GM21360 (cell line): ENCODE data around the gene RHOF.

ENCODE experiments used
- ATAC-seq: cut with Tn5 transposase; IDR thresholded peaks from one replicate; pipeline ENCODE4 v1.9.1; 2021; ENCODE audit warnings: mild to moderate bottlenecking, moderate library complexity; ENCODE audit not compliant: unreplicated experiment

RHOF gene

GRCh38 chr12:121820056-121820455 is 26.6 kb upstream of the RHOF start:
- no peak for ATAC-seq

DNA sequence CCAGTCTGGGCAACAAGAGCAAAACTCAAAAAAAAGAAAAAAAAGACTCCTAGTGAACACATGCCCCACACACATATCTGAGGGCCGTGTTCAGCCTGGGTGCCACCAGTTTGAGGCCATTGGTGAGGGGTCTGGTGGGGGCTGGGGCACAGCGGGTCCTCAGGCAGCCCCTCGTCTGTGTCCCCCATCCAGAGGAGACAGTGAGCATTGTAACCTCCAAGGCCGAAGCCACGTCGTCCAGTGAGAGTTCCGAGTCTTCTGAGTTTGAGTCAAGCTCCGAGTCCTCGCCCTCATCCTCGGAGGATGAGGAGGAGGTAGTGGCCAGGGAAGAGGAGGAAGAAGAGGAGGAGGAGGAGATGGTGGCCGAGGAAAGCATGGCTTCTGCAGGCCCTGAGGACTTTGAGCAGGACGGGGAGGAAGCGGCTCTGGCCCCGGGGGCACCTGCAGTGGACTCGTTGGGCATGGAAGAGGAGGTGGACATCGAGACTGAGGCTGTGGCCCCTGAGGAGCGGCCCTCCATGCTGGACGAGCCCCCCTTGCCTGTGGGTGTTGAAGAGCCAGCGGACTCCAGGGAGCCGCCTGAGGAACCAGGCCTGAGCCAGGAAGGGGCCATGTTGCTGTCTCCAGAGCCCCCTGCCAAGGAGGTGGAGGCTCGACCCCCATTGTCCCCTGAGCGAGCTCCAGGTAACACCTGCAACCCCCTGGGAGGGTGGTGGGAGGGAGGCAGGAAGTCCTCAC is 25.9 kb upstream of the RHOF start:
- no peak for ATAC-seq

DNA sequence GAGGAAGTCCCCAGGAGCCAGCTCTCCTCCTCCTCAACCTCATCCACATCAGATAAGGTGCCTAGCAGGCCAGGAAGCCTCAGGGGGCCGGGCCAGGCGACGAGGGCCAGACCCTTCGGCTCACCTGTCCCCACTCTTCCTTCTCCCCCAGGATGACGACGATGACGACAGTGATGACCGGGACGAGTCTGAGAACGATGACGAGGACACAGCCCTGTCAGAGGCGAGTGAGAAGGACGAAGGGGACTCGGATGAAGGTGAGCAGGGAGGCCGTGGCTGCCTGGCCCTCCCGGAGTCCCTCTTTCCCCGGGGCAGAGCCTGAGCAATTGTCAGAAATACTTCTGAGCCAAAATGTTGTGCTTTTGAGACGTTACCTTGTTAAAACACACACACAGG is 24.2 kb upstream of the RHOF start:
- no peak for ATAC-seq

DNA sequence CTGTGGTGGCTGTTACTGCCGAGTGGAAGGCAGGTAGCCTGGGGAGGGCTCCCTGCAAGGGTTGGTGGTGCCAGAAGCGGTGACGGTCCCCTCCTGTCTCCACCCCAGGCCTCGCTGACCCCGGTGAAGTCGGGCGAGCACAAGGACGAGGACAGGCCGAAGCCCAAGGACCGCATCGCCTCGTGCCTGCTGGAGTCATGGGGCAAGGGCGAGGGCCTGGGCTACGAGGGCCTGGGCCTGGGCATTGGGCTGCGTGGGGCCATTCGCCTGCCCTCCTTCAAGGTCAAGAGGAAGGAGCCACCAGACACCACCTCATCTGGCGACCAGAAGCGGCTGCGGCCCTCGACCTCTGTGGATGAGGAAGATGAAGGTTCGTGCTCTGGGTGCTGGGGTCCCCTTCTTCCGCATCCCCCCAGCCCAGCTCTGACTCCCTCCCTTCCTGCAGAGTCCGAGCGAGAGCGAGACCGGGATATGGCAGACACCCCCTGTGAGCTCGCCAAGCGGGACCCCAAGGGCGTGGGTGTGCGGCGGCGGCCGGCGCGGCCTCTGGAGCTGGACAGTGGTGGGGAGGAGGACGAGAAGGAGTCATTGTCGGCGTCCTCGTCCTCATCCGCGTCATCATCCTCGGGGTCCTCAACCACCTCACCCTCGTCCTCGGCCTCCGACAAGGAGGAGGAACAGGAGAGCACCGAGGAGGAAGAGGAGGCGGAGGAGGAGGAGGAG is 23.6 kb upstream of the RHOF start:
- ATAC-seq, result no peak

- ATAC-seq, result no peak
Observed at GRCh38 chr12:121815263-121815662, 21.8 kb upstream of the RHOF start.

- ATAC-seq, result no peak
Observed at GRCh38 chr12:121814429-121815119, 21.1 kb upstream of the RHOF start.

GRCh38 chr12:121813951-121814350 is 20.5 kb upstream of the RHOF start:
- no peak for ATAC-seq

DNA sequence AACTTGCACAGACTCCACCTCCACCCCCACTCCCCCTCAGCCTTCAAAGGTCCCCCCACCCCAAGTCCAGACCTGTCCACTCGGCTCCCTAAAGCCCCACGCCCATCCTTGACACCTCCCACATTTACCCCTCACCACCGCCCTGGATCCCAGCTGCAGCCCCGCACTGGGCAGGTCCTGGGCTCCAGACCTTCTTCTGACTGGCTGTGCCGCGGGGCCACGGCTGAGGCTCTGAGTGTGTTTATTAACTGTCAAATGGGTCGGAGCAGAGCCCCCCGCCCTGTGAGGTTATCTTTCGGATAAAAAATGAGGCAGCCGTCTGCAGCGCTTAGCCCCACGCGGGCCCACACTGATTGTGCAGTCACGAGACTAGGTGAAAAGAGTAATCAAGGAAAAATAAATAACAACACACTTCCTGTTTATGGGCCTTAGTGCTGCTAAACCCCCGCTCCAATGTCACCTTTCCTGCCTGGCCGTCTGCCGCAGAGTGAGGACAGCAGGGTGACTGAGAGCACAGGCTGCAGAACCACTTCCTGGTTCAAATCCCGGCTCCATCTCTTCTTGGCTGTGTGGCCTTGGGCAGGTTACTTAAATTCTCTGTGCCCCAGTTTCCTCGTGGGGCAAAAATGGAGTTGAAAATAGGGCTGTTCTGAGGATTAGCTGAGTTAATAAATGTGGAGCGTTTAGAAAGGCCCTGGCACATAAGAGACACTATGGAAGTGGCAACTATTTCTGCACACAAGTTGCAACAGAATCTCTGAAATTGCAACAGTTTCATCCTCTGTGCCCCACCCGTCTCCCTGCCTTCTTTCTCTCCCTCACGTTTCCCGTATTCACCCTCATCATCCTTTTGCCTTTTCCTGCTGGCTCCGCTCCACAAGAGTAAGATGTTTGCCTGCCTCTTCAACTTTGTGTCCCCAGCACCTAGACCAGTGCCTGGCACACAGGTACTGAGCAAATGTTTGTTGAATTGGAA is 19.7 kb upstream of the RHOF start:
- no peak for ATAC-seq

GRCh38 chr12:121812320-121812871 is 18.9 kb upstream of the RHOF start:
- no peak for ATAC-seq

- ATAC-seq, result no peak
Observed at GRCh38 chr12:121811434-121812319, 18.2 kb upstream of the RHOF start.

DNA sequence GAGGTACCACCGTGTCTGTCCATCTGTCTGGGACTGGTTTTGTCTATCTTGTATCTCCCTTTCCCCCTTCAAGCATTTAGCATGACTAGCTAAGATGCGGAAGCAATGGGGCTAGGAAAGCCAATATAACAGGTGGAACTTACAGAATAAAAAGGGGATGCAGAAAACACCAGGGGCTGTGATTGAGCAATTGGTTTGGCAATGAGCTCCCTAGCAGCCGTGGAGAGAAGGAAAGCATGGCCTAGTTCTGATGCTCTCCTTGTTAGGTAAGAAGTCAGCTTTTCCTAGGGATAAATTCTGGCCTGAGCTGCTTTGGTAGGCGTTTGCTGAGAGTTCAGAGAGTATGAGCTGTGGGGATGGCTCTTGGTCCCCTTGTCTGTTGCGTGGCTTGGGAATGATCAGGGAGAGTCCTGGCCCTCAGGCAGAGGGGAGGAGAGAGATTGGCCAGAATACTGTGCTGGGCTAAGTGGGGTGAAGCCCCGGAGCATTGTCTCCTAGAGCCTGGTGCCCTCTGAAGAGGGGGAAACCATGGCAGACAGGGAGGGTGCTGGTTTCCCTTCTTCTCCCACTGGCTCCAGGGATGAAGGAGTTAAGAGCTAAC is 17.4 kb upstream of the RHOF start:
- no peak for ATAC-seq

GRCh38 chr12:121810234-121810817 is 16.8 kb upstream of the RHOF start:
- ATAC-seq, result no peak

GRCh38 chr12:121809712-121810116 is 16.2 kb upstream of the RHOF start:
- ATAC-seq, result no peak

GRCh38 chr12:121808623-121809022 is 15.1 kb upstream of the RHOF start:
- ATAC-seq, result no peak

GRCh38 chr12:121807642-121808347 is 14.3 kb upstream of the RHOF start:
- no peak for ATAC-seq

- ATAC-seq, result no peak
Observed at GRCh38 chr12:121806546-121807423, 13.3 kb upstream of the RHOF start.

DNA sequence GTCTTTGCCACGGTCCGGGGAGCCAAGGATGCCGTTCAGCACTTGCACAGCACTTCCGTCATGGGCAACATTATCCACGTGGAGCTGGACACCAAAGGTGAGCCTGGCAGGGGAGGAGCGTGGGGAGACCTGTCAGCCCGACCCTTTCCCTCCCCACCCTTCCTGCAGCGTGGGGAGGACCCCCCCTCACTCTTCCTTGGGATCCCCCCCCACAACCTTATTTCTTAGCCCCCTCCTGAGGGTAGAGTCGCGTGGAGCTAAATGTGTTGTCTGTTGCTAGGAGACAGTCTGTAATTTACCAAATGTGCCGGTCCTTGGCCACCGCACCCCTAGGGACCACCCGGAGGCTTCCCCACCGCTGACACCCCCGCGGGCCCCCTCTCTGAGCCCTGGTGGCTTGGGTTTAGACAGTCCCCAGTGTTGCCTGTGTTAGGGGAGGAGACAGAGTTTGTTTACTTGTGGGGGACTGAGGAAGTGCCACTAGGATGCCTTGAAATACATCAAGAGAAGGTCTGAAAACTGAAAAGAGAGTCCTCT is 12.6 kb upstream of the RHOF start:
- no peak for ATAC-seq
